Retinal pigment epithelial cell (primary cell): ENCODE data around the gene ELMO1.

ENCODE experiments used
- DNase-seq: peaks from one replicate; pipeline ENCODE4 v3.0.0-alpha.2; 2010; ENCODE audit warnings: low read depth
- H3K4me3 ChIP-seq: 2 replicates; pipeline ENCODE4 v1.5.1; 2011; ENCODE audit warnings: mild to moderate bottlenecking, low read length, control low read depth, moderate library complexity
- CTCF ChIP-seq: conservative IDR thresholded peaks from 2 replicates; pipeline ENCODE4 v1.5.1; 2011; ENCODE audit warnings: low read depth, low read length, control low read depth, inconsistent platforms

ELMO1 gene

DNA sequence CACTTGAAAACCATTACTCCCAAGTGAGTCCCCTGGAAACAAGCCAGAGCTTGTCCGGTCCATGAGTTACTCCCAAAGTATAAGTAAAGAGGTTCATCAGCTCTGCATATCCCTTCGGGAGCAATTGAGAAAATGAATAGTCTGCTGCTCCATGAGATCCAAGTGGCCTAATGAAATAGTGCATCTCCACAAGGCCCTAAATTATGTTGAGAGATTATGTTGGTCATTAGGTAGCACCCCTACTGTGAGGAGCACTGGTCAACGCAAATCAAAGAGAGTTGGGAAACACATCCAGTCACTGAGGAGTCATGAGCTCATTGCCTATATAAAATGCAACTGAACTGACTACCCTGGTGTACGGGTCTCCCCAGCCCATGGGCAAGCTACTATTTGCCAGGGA is 518.9 kb downstream of the ELMO1 start:
- TF ChIP-seq CTCF: no peak
- no peak overlapping the region for H3K4me3 ChIP-seq
- no peak for DNase-seq

- H3K4me3 ChIP-seq: no peak overlapping the region
- DNase-seq: no peak
- TF ChIP-seq CTCF: no peak
Observed at GRCh38 chr7:36928718-36929117, 519.9 kb downstream of the ELMO1 start.

DNA sequence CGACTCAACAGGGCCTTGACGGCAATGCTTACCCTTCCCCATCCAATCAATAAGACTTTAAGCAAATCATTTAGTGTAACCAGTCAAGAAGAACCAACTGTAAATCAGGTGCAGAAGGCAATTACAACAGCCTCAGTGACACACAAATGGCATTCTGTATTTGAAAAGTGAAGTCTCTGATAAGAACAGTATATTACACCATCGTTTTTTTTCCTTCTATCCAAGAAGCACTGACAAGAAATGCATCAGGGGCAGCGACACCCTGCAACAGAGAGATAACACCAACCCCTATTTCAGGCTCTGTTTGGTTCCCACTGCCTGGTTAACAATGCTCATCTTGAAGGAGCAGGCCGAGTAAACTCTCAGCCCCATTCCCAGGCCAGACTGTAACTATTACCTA is 520.4 kb downstream of the ELMO1 start:
- no peak for DNase-seq
- no peak for TF ChIP-seq CTCF
- no peak overlapping the region for H3K4me3 ChIP-seq

DNA sequence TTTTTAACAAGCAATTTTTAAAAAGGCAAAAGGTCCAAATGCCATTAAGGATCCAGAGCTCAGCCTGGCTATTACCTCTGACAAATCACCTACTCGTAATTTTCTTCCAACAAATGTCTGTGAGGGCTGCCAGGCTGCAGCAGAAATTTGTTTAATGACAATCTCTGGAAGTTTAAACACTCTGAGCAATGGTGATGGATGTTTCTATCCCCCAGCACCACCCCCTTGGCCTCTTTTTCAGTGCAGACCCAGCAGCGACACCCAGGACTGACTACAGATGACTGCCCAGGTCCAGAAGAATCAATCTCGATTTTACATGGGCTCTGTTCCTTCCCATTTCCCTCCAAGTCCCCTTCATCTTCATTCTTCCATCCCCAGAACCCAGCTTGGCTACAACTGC is 523.0 kb downstream of the ELMO1 start:
- TF ChIP-seq CTCF: no peak
- DNase-seq: no peak
- no peak overlapping the region for H3K4me3 ChIP-seq

- no peak for TF ChIP-seq CTCF
- no peak overlapping the region for H3K4me3 ChIP-seq
- no peak for DNase-seq
Observed at GRCh38 chr7:36925207-36925606, 523.5 kb downstream of the ELMO1 start.

GRCh38 chr7:36923943-36924436 is 524.7 kb downstream of the ELMO1 start:
- no peak overlapping the region for H3K4me3 ChIP-seq
- DNase-seq: no peak
- TF ChIP-seq CTCF: no peak

DNA sequence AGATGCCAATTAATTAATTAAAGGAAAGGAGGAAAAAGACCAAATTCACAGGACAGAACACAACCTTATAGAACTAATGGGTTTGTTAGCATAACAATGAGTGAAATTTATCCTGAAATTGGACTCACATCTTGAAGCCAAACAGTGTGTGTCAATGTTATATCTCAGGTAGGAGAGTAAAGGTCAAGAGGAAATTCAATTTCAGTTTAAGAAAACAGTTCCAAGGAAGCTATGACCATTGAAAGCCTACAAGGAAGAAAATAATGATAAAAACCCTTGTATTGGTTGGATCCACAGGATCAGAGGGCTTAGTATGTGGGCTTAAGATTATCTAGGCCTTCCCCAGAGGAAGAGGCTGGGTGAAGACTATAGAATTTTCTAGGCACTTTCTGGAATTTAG is 525.5 kb downstream of the ELMO1 start:
- DNase-seq: no peak
- TF ChIP-seq CTCF: no peak
- H3K4me3 ChIP-seq: no peak overlapping the region
